ENCODE measurements around the gene INPP5K. TPM values are rescaled to one million over a fixed set of nuclear protein-coding genes. Genes with fewer than 3 reads are reported as not detected.

The INPP5K gene
- total RNA-seq, 1 donor from 2014 or later: 40.9 TPM

GRCh38 chr17:1494203-1494602 lies 22.2 kb downstream of the INPP5K start:
- no peak for TF ChIP-seq CTCF (IDR thresholded peaks at IDR 0.05; ENCODE audit: unreplicated experiment)
- Mint-ChIP-seq H3K27ac (ENCODE audit: unreplicated experiment) (peak overlapping the region; percentile 93), H3K36me3 (ENCODE audit: low read depth, unreplicated experiment) (peaks cover 19% of the 10 kb centered on the region), H3K4me1 (ENCODE audit: unreplicated experiment) (peaks cover 28% of the 10 kb centered on the region), H3K9me3 (ENCODE audit: unreplicated experiment) (no peaks in the 10 kb centered on the region), H3K4me3 (ENCODE audit: unreplicated experiment) (peak overlapping the region; percentile 86), H3K27me3 (ENCODE audit: unreplicated experiment) (peaks cover 10% of the 10 kb centered on the region)
- no peak for DNase-seq (ENCODE audit: low spot score)

GRCh38 chr17:1493291-1493980 lies 23.0 kb downstream of the INPP5K start:
- Mint-ChIP-seq H3K27ac (ENCODE audit: unreplicated experiment) (peak overlapping the region; percentile 93), H3K9me3 (ENCODE audit: unreplicated experiment) (no peaks in the 10 kb centered on the region), H3K36me3 (ENCODE audit: low read depth, unreplicated experiment) (peaks cover 19% of the 10 kb centered on the region), H3K4me3 (ENCODE audit: unreplicated experiment) (peak overlapping the region; percentile 86), H3K4me1 (ENCODE audit: unreplicated experiment) (peaks cover 28% of the 10 kb centered on the region), H3K27me3 (ENCODE audit: unreplicated experiment) (peaks cover 15% of the 10 kb centered on the region)
- no peak for TF ChIP-seq CTCF (IDR thresholded peaks at IDR 0.05; ENCODE audit: unreplicated experiment)
- peak; percentile 46 for DNase-seq (ENCODE audit: low spot score)

GRCh38 chr17:1492249-1493206 lies 23.9 kb downstream of the INPP5K start, which contains the start of gene MYO1C:
TSS of gene MYO1C (minus strand) at chr17:1492686. CDS start at chr17:1492487, 199 bp downstream.
- Mint-ChIP-seq H3K9me3 (ENCODE audit: unreplicated experiment) (no peaks in the 10 kb centered on the region), H3K4me3 (ENCODE audit: unreplicated experiment) (peak within 1 kb of the TSS; percentile 94), H3K27me3 (ENCODE audit: unreplicated experiment) (peaks cover 20% of the 10 kb centered on the region), H3K36me3 (ENCODE audit: low read depth, unreplicated experiment) (peaks cover 16% of the 10 kb centered on the region), H3K27ac (ENCODE audit: unreplicated experiment) (peak within 1 kb of the TSS; percentile 93), H3K4me1 (ENCODE audit: unreplicated experiment) (peaks cover 25% of the 10 kb centered on the region)
- peak; percentile 38 for DNase-seq (ENCODE audit: low spot score)
- TF ChIP-seq CTCF (IDR thresholded peaks at IDR 0.05; ENCODE audit: unreplicated experiment): no peak

DNA sequence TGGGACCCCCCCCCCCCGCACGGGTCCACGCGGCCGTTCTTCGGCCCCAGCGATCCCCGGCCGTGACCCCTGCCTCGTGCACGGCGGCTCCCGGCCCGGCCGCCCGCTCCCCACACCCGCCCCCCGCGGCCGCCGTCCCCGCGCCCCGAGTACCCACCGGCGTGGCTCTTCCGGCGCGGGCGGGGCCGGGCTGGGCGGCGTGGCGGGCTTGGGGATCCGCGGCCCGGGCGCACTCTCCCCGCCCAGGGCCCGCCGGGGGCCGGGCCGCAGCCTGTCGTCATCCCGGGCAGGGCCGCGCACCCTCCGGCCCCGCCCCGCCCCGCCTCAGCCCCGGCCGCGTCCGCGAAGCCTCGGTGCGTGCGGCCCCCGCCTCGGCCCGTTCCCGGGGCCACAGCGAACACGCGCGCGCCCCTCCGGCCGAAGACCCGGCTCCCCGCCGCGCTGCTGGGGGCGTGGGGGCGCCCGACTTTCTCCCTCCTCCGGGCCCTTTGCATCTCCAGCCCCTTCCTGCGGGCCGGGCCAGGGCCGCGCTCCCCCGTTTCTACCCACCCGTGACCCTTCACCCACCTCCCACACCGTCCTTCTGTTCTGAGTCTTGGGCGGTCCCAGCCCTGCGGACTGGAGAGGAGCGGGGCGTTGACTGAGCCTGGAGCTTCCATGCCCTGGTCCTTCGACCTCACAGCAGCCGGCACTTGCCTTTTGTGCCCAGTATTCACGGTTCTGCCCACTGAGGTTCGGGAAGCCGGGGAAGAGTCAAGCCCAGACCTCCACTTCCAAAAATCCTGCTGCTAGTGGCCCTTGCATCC lies 24.8 kb downstream of the INPP5K start:
- peak overlapping the region; percentile 77 for H3K27ac Mint-ChIP-seq (ENCODE audit: unreplicated experiment)
- peaks cover 21% of the 10 kb centered on the region for H3K27me3 Mint-ChIP-seq (ENCODE audit: unreplicated experiment)
- no peaks in the 10 kb centered on the region for H3K9me3 Mint-ChIP-seq (ENCODE audit: unreplicated experiment)
- H3K4me3 Mint-ChIP-seq (ENCODE audit: unreplicated experiment): peak overlapping the region; percentile 94
- H3K4me1 Mint-ChIP-seq (ENCODE audit: unreplicated experiment): peaks cover 28% of the 10 kb centered on the region
- peaks cover 16% of the 10 kb centered on the region for H3K36me3 Mint-ChIP-seq (ENCODE audit: low read depth, unreplicated experiment)
- TF ChIP-seq CTCF (IDR thresholded peaks at IDR 0.05; ENCODE audit: unreplicated experiment): no peak
- peak; percentile 48 for DNase-seq (ENCODE audit: low spot score)
